Osteocyte (in vitro differentiated cells): ENCODE measurements around the gene CRYL1. TPM values are rescaled to one million over a fixed set of nuclear protein-coding genes. Genes with fewer than 3 reads are reported as not detected.
A peak's percentile ranks its signal among the peaks of the same experiment; 100 is the strongest.

Experiments used
- DNase-seq: peaks from one replicate; pipeline ENCODE4 v3.0.0; 2021; ENCODE audit warnings: mixed read lengths; ENCODE audit not compliant: unreplicated experiment; ENCODE audit errors: extremely low spot score
- H3K27ac Mint-ChIP-seq: one replicate; pipeline ENCODE4 v1.8.0; 2021; ENCODE audit warnings: mild to moderate bottlenecking, mixed read lengths; ENCODE audit not compliant: unreplicated experiment
- H3K27me3 Mint-ChIP-seq: one replicate; pipeline ENCODE4 v1.8.0; 2021; ENCODE audit warnings: mixed read lengths; ENCODE audit not compliant: unreplicated experiment
- H3K36me3 Mint-ChIP-seq: one replicate; pipeline ENCODE4 v1.8.0; 2021; ENCODE audit warnings: mixed read lengths; ENCODE audit not compliant: unreplicated experiment
- H3K4me1 Mint-ChIP-seq: one replicate; pipeline ENCODE4 v1.8.0; 2021; ENCODE audit warnings: mixed read lengths; ENCODE audit not compliant: unreplicated experiment
- H3K4me3 Mint-ChIP-seq: one replicate; pipeline ENCODE4 v1.8.0; 2021; ENCODE audit warnings: mild to moderate bottlenecking, moderate library complexity, mixed read lengths; ENCODE audit not compliant: unreplicated experiment
- H3K9me3 Mint-ChIP-seq: one replicate; pipeline ENCODE4 v1.8.0; 2021; ENCODE audit warnings: mixed read lengths; ENCODE audit not compliant: unreplicated experiment
- CTCF ChIP-seq: fragments of 200-600 bp; sonication (generic); IDR thresholded peaks from 2 replicates; pipeline ENCODE4 v1.5.0; 2021; ENCODE audit warnings: antibody characterized with exemption, mild to moderate bottlenecking, moderate library complexity
- total RNA-seq: library from RNA; stranded (reverse); gene quantifications from 2 replicates; pipeline ENCODE4 v1.2.1, GENCODE V29; 2021

CRYL1 gene
- total RNA-seq, 1 donor from 2014 or later: 22.5 TPM

GRCh38 chr13:20383058-20383457 lies 142.6 kb downstream of the CRYL1 start:
- no peak for DNase-seq
- no peak overlapping the region for H3K4me3 Mint-ChIP-seq
- peaks cover 40% of the 10 kb centered on the region for H3K27me3 Mint-ChIP-seq
- peaks cover 6% of the 10 kb centered on the region for H3K4me1 Mint-ChIP-seq
- no peaks in the 10 kb centered on the region for H3K9me3 Mint-ChIP-seq
- H3K27ac Mint-ChIP-seq: no peak overlapping the region
- no peaks in the 10 kb centered on the region for H3K36me3 Mint-ChIP-seq
- no peak for TF ChIP-seq CTCF

GRCh38 chr13:20381401-20381800 lies 144.3 kb downstream of the CRYL1 start:
- Mint-ChIP-seq H3K27me3 (peaks cover 41% of the 10 kb centered on the region), H3K4me3 (no peak overlapping the region), H3K9me3 (no peaks in the 10 kb centered on the region), H3K27ac (no peak overlapping the region), H3K36me3 (no peaks in the 10 kb centered on the region), H3K4me1 (peaks cover 6% of the 10 kb centered on the region)
- no peak for TF ChIP-seq CTCF
- no peak for DNase-seq

- Mint-ChIP-seq H3K4me1 (peaks cover 6% of the 10 kb centered on the region), H3K36me3 (no peaks in the 10 kb centered on the region), H3K27me3 (peaks cover 54% of the 10 kb centered on the region), H3K4me3 (no peak overlapping the region), H3K27ac (no peak overlapping the region), H3K9me3 (no peaks in the 10 kb centered on the region)
- TF ChIP-seq CTCF: no peak
- no peak for DNase-seq
These were observed 146.9 kb downstream of the CRYL1 start for GRCh38 chr13:20378721-20379120.

GRCh38 chr13:20377720-20378119 lies 147.9 kb downstream of the CRYL1 start:
- Mint-ChIP-seq H3K36me3 (no peaks in the 10 kb centered on the region), H3K27ac (no peak overlapping the region)

GRCh38 chr13:20375871-20376270 lies 149.8 kb downstream of the CRYL1 start:
- H3K9me3 Mint-ChIP-seq: no peaks in the 10 kb centered on the region
- no peak for TF ChIP-seq CTCF
- H3K4me1 Mint-ChIP-seq: no peaks in the 10 kb centered on the region
- peaks cover 64% of the 10 kb centered on the region for H3K27me3 Mint-ChIP-seq
- H3K36me3 Mint-ChIP-seq: no peaks in the 10 kb centered on the region
- no peak overlapping the region for H3K27ac Mint-ChIP-seq
- no peak overlapping the region for H3K4me3 Mint-ChIP-seq
- DNase-seq: peak; percentile 62

More at GRCh38 chr13:20377720-20378119, 147.9 kb downstream of the CRYL1 start:
- TF ChIP-seq CTCF: no peak
- no peaks in the 10 kb centered on the region for H3K9me3 Mint-ChIP-seq
- DNase-seq: peak; percentile 42
- H3K27me3 Mint-ChIP-seq: peaks cover 57% of the 10 kb centered on the region
- H3K4me1 Mint-ChIP-seq: no peaks in the 10 kb centered on the region
- no peak overlapping the region for H3K4me3 Mint-ChIP-seq
